A172 (cell line): ENCODE data around the gene DCX. TPM values are rescaled to one million over a fixed set of nuclear protein-coding genes. Genes with fewer than 3 reads are reported as not detected.

Source experiments
- DNase-seq: peaks from one replicate; pipeline ENCODE4 v3.0.0-alpha.2; 2015; ENCODE audit warnings: low spot score
- total RNA-seq: library from RNA; depleted of rRNA; stranded (reverse); fragments of >200 nt; shearing (Covaris generic); gene quantifications from 2 replicates; pipeline ENCODE4 v1.2.3, GENCODE V29; 2014; rRNA removed

Gene DCX
- not detected in 2 replicates for total RNA-seq

DNA sequence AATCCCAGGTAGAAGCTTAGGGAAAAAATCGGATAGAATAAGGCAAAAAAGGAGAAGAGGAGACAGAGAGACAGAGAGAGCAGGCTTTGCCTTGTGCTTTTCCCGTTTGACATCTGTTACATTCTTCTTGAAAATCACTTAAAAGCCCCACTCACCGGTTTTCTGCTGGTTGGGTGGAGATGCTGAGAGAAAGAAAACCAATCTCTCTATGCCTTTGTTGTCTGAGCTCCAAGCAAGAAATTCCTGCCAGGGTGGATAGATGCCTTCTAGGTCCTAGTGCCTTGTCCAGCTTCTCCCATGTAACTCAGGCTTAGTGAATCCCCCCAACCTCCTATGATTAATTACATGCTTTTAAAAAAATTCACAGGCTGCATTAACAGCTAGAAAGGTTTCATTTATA lies at the start of gene DCX:
TSS of gene DCX (minus strand) at position 210 of the 400 bp plus-strand sequence. CDS start 1,794 bp downstream, outside the sequence.
- no peak for DNase-seq

- DNase-seq, result no peak
Observed at GRCh38 chrX:111460607-111461006, 48.6 kb upstream of the DCX start.

GRCh38 chrX:111447298-111447697 lies 35.3 kb upstream of the DCX start:
- DNase-seq, result no peak

GRCh38 chrX:111445485-111445884 lies 33.5 kb upstream of the DCX start:
- peak; percentile 2 for DNase-seq

- no peak for DNase-seq
Observed at GRCh38 chrX:111444881-111445280, 32.9 kb upstream of the DCX start.

DNA sequence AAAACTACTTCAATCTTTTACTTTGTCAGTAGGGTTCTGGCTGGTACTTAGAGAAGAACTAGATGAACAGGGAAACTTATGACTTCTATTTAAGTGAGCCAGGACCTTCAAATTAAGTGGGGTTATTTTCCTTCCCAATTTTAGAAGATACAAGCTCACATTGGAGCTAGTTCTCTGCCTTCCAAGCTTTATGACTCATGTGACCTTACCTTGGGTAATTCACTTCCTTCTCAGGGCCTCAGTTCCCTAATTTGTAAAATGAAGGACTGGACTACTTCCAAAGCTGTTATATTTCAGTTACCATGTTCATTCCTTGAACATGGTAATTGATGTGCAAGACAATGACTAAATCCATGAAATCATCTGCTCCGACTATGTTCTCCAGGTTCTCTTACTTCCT lies 32.0 kb upstream of the DCX start:
- DNase-seq, result no peak

DNA sequence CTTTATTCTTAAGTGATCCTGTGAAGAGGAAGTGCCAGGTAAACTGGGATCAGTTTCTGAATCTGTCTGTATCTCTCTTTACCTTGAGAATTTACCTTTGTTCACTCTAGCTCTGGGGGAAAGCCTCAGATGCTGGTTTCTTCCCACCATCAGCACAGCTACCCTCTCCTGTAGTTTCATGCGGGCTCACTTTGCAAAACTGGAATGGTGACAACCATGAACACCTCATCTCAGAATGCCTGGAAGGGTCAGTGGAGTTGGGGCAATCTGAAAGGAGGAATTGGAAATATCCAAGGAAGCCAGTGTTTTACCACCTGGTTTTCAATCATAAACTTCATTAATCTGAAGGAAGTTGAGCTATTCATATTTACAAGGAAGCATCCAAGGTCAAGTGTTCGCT lies 30.8 kb upstream of the DCX start:
- DNase-seq, result no peak

DNA sequence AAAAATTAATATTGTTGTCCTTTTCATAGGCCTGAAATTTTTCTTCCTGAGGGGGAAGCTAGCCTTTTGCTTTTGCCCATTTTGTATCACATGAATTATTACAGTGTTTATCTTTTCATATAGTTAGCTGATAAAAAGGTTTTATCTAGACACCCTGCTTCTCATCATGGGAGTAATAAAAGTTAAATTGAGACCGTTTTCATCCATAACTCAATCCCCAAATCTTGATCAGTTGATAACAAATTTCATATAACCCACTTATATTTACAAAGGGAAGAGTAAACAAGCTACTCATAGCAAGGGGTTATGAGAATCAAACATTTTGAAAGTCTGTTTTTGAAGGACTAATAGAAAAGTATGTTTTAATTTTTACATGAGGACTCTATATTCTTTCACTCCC lies 23.5 kb upstream of the DCX start:
- no peak for DNase-seq

DNA sequence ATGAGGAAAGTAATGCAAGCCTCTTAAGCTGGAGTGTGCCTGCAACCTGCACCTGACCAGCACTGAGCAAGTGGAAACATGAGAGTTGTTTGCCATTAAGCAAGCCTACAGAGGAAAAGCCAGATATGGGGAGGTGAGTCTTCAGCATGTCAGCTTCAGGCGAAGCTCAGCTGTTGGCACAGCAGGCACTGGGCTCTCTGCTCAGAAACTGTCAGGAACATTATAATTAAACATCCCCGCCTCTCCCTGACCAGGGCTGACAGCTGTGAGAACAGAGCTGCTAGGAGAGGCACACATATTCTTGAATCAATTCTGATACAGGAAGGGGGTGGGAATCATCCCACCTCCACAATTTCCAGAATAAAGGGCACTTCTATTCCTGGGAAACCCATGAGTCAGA lies 19.0 kb upstream of the DCX start:
- no peak for DNase-seq

DNA sequence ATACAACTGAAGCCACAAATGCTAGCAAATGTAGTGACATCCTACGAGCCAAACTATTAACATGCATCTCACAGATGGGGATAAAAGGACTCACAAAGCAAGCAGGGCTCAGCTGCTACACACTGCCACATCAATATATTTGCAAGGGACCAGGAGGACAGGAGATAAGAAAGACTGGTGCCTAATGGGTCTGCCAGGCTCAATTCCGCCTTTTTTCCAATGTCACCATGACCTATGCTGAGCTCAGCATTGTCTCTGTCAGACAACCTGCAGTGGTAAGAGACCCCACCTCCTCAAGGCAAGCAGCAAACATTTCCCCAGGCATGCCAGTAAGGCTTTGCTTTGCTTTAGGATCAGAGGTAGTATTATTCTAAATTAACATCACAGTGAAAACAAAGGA lies 435 bp downstream of the DCX start:
- DNase-seq, result no peak

GRCh38 chrX:111410590-111411078 lies 1.4 kb downstream of the DCX start:
- DNase-seq, result no peak

DNA sequence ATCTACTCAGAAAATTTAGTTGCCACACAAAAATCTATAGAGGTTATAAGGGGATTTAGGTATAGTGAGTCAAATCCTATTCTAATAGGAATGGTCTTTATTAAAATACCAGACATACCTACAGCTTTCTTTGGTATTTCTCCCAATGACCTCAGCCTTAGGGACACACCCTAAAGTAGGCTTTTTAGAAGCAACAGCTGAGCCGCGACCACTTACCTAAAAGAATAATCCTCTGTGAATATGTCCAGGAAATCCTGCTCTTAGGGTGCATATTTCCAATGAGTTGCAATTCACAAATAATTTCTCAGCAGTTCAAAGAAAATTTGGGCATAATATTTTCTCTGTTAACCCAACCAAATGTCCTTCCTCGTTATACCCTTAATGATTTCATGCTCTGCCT lies 2.7 kb downstream of the DCX start:
- no peak for DNase-seq

DNA sequence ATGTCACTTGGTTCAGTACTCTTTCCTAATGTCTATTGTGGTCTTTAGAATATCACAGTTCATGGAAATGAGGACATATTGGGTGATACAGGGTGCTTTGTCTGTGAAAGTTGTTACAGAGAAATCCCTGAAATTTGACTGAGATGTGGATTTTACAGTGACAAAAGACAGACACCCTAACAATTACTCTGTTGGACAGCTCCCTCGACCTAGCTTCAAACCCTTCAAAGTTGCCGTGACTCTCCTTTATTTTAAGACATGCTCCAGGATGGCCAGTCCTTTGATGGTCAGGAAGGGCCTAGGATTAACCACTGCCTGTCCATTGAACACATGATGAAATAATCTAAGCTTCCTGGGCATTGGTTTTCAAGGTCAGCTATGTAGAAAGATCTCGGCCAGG lies 4.0 kb downstream of the DCX start:
- DNase-seq, result no peak

DNA sequence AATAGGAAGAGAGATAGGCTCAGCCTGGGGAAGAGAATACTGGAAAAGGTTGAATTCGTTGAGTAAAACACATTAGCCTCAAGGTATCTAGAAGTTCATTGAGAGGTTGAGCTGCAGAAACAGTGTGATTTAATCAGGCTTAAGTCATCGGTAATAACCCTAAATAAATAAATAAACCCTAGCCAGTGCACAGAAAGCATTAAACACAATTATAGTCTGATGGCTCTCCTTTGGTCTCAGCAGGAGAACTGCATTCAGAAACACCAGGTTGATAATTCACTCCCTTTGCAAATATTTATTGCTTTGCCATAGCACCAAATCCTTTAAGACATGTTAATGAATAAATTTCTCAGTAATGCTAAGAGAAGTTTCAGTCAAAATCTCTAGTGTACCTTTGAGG lies 9.6 kb downstream of the DCX start:
- DNase-seq, result no peak

GRCh38 chrX:111395149-111395548 lies 16.8 kb downstream of the DCX start:
- no peak for DNase-seq

- DNase-seq, result no peak
Observed at GRCh38 chrX:111394569-111394968, 17.4 kb downstream of the DCX start.

DNA sequence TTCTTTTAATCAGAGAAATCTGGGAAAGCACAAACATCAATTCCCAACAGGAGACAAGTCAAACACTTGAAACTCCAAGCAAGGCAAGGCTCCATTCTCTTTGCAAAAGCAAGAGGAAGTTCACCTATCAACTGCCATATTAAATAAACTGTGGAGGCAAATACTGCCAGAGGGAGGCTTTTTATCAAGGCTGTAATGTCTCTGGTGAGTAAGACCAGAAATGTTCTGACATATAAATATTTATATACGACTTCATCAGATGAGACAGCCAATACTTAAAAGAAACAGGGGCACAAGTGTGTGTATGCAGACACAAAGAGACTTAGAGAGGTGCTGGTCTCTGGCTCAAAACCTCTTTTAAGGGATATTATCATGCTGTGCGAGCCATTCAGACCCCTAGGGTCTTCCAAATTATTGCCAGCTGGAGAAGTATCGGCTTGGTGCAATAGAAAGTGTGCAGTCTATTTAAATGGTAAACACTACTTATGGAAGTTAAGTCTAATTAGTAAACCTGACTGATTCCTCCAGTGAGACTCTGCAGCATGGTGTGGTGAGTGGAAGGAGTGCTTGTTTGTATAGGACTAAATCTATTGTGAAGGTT lies 24.4 kb downstream of the DCX start:
- no peak for DNase-seq

DNA sequence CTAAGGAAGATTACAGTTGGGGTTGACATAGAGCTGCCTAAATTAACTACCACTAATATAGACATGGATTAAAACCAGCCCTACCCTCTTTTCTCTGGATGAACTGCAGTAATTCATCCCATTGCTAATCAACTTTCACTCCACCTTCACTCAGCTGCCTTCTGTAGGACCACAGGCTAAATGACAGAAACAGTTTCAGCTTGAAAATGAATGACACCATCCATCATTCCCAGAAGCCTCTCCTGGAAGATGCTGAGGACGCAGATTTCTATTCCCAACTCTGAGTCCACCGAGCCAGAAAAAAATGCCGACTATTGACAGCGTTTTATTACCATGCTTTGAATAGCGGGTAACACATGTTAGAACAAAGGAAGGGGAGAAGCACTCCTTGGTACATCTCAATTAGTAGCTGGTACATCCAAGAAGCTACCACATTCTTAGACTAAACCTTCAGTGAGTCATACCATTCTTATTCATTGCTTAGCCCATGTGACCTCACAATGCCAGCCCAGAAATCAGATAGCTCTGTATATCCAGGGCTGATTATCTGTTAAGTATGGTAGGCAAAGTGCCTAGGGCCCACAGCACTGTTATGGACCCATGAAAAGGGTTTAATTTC lies 25.3 kb downstream of the DCX start:
- no peak for DNase-seq

- DNase-seq, result no peak
Observed at GRCh38 chrX:111386077-111386476, 25.9 kb downstream of the DCX start.

DNA sequence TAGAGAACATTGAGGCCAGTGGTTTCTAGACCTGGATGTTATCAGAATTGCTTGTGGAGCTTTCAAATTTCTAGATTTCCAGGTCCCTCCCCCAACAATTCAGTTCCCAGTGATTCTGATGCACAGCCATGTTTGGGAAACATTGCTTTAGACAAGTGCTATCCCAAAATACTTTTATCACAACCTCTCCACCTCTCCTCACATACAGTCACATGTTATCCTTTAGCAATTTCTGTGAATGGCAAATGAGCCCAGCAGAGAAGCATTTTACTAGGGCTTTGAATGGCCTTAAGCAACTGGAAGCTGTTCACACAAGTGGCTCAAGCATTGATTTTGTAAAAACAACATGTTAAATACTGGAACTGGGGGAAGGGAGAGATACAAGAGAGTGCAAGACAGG lies 29.7 kb downstream of the DCX start:
- DNase-seq, result no peak

DNA sequence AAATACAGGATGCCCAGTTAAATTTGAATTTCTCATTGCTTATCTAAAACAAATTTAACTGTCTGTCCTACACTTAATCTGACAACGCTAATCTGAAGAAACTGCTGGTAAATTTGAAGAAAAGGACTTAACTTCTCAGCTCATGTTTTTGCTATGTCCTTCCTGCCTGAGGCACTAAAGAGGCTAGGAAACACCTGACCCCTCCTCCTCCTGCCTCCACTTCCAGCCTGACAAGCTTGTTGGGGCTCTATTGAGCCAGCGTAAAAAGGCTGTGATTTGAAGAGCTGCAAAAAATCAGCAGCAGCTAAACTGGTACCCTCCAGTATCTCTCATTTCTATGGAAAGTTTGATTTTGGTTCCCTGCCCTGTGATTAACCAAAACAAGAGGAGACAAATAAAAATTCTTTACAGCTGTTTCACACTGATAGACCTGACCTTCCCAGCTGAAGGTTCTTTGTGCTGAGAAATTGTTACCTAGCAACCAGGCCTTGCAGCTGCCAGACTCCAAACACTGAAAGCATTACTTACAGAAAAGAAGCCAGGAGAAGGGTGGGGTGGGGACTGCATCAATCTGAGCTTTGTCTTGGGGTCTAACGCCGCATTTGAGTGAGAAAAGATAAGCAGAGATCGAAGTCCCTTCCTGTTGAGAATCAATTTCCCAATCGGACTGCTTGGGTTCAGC lies 35.0 kb downstream of the DCX start:
- no peak for DNase-seq

DNA sequence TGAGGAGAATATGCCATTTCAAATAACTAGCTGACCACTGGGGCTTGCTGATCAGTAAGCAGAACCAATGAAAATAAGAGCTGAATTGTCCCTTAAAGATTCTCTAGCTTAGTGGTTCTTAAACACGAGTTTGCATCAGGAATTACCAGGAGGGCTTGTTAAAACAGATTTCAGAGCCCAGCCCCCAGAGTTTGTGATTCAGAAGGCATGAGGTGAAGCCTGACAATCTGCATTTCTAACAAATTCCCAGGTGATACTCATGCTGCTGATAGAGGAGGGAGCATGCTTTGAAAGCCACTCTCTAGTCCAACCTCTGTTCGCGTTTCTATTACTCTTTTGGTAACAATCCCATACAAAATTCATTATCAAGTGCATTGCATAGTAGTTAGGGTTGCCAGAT lies 35.5 kb downstream of the DCX start:
- DNase-seq, result no peak

DNA sequence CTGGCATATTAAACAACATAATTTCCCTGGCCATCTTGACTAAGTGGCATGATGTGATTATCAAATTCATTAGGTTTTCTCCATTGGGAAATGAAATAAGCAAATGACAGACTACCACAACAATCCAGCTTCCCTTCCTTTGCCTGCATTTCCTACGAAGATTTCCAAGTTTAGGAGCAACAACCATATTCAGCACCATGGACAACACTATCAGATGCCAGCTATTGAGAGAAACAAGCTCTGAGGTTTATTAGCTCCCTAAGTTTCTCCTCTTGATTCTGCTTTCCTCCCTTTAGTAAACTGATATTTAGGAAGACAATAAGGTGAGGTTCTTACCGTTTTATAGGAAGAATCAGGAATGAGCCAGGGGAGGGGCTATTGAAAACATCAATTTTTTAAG lies 36.2 kb downstream of the DCX start:
- no peak for DNase-seq
